Measurements from ENCODE around the gene ANAPC2.

DNA sequence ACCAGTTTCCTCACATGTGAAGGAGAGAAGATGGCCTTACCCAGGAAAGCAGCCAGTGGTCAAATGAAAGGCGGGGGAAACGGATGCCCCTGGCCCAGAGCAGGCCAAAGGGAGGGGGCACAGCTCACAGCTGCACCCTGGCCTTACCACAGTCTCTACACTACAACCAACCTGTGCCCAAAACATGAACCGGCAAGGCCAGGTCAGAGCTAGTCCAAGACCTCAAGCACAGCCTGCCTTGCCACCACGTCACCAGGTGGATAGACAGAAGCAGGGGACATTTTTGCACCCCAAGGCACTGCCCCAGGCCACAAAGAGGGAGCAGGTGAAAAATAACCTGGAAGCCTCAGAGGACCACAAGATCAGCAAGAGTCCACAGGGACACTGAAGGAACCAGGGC, 44.9 kb downstream of the ANAPC2 start:
- TF ChIP-seq BHLHE40 (IDR thresholded peaks at IDR 0.05; ENCODE audit: borderline replicate concordance) (no peak), NFRKB (IDR thresholded peaks at IDR 0.05) (no peak), CTBP1 (IDR thresholded peaks at IDR 0.05; ENCODE audit: borderline replicate concordance) (no peak), TARDBP (IDR thresholded peaks at IDR 0.05) (no peak), FOXK2 (IDR thresholded peaks at IDR 0.05) (no peak), LEF1 (IDR thresholded peaks at IDR 0.05; ENCODE audit: borderline replicate concordance) (no peak), SP1 (IDR thresholded peaks at IDR 0.05) (no peak), FOXA1 (IDR thresholded peaks at IDR 0.05) (no peak), FOXM1 (IDR thresholded peaks at IDR 0.05; ENCODE audit: borderline replicate concordance) (no peak), SUZ12 (IDR thresholded peaks at IDR 0.05) (no peak), ELF4 (IDR thresholded peaks at IDR 0.05) (no peak), ZNF384 (IDR thresholded peaks at IDR 0.05) (no peak)
- TF ChIP-seq, protein P1, sequence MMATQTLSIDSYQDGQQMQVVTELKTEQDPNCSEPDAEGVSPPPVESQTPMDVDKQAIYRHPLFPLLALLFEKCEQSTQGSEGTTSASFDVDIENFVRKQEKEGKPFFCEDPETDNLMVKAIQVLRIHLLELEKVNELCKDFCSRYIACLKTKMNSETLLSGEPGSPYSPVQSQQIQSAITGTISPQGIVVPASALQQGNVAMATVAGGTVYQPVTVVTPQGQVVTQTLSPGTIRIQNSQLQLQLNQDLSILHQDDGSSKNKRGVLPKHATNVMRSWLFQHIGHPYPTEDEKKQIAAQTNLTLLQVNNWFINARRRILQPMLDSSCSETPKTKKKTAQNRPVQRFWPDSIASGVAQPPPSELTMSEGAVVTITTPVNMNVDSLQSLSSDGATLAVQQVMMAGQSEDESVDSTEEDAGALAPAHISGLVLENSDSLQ (IDR thresholded peaks at IDR 0.05), result no peak

Measured in HEK293T (cell line).